HG03064 (cell line): ENCODE results near the gene VAC14.
"Not testable (repeated sequence)": the region's sequence is repeated elsewhere in the genome, so short reads cannot be mapped to it uniquely, and the experiment has no call there.

Experiments
- ATAC-seq: cut with Tn5 transposase; IDR thresholded peaks from one replicate; pipeline ENCODE4 v1.9.1; 2021; ENCODE audit warnings: low read depth; ENCODE audit not compliant: unreplicated experiment

Gene VAC14

GRCh38 chr16:70653406-70653805 lies 147.6 kb downstream of the VAC14 start:
- no peak for ATAC-seq

- ATAC-seq: no peak
Measured at GRCh38 chr16:70652322-70652721, 148.6 kb downstream of the VAC14 start.

GRCh38 chr16:70651524-70651923 lies 149.4 kb downstream of the VAC14 start:
- ATAC-seq: no peak

GRCh38 chr16:70650216-70650615 lies 150.7 kb downstream of the VAC14 start:
- ATAC-seq: no peak

GRCh38 chr16:70649300-70649699 lies 151.7 kb downstream of the VAC14 start:
- no peak for ATAC-seq

- no peak for ATAC-seq
Measured at GRCh38 chr16:70648606-70649005, 152.4 kb downstream of the VAC14 start.

GRCh38 chr16:70647441-70648359 lies 153.3 kb downstream of the VAC14 start:
- no peak for ATAC-seq

GRCh38 chr16:70646260-70647241 lies 154.4 kb downstream of the VAC14 start, which contains the start of gene IL34:
Gene IL34 (plus strand): TSS chr16:70646559. CDS start chr16:70646948, 389 bp downstream.
- no peak for ATAC-seq

- ATAC-seq: no peak
Measured at GRCh38 chr16:70644763-70645597, 156.0 kb downstream of the VAC14 start.

- ATAC-seq: not testable (repeated sequence)
Measured at GRCh38 chr16:70643264-70643663, 157.7 kb downstream of the VAC14 start.

- ATAC-seq: no peak
Measured at GRCh38 chr16:70642633-70643032, 158.3 kb downstream of the VAC14 start.

- ATAC-seq: no peak
Measured at GRCh38 chr16:70638814-70639792, 161.9 kb downstream of the VAC14 start.
